ENCODE data around the gene SPIN1.

The SPIN1 gene

DNA sequence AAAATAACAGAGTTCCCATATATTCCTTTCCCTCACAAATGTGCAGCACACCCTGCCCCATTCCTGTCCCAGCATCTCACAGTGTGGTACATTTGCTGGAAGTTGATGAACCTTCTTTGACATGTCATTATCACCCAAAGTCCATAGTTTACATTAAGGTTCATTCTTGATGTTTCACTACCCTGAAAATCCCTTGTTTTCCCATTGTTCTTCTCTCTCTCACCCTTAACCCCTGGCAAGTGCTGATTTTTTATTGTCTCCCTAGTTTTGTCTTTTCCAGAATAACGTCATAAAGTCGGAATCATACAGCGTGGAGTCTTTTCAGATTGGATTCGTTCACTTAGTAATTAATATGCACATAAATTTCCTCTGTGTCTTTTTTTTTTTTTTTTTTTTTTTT lies 48.1 kb downstream of the SPIN1 start:
- no peak for DNase-seq (ENCODE audit: low spot score)

DNA sequence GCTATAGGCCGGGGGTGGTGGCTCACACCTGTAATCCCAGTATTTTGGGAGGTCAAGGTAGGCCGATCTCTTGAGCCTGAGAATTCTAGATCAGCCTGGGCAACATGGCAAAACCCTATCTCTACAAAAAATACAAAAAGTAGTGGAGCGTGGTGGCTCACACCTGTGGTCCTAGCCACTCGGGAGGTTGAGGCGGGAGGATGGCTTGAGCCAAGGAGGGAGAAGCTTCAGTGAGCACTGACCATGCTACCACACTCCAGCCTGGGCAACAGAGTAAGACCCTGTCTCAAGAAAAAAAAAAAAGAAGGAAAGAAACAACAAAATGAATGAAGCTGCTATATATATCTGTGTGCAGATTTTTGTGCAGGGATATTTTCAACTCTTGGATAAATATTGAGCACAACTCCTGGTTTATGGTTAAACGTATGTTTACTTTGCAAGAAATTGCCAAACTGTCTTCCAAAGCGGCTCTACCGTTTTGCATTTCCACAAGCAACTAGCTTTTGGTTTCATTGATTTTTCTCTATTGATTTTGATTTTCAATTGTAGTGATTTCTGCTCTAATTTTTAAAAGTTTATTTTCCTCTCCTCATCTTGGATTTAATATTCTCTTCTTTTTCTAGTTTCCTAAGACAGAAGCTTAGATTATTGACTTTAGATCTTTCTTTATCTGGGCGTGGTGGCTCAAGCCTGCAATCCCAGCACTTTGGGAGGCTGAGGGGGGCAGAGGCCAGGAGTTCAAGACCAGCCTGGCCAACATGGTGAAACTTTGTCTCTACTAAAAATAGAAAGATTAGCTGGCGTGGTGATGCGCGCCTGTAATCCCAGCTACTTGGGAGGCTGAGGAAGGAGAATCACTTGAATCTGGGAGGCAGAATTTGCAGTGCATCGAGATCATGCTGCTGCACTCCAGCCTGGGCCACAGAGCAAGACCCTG lies 49.2 kb downstream of the SPIN1 start:
- no peak for DNase-seq (ENCODE audit: low spot score)

GRCh38 chr9:88438811-88439210 lies 50.6 kb downstream of the SPIN1 start:
- no peak for DNase-seq (ENCODE audit: low spot score)

DNA sequence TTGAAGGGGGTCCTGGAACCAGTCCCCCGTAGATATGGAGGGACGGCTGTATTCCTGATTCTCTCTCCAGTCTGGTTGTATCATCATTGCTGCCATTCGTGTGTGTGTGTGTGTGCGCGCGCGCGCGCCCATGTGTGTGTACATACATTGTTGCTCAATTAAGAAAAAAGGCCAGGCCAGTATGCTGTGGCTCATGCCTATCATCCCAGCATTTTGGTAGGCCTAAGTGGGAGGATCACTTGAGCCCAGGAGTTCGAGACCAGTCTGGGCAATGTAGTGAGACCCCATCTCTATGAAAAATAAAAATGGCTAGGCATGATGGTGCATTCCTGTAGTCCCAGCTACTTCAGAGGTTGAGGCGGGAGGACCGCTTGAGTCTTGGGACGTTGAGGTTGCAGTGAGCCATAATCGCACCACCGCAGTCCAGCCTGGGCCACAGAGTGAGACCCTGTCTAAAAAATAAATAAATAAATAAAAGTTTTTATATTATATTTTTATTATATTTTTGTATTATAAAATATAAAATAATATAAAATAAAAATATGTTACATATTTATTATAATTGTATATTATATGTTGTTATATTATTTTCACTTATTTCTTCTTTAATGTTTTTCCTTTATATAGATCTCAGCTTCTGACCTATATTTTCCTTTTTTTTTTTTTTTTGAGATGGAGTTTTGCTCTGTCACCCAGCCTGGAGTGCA lies 53.2 kb downstream of the SPIN1 start:
- DNase-seq (ENCODE audit: low spot score), result no peak

DNA sequence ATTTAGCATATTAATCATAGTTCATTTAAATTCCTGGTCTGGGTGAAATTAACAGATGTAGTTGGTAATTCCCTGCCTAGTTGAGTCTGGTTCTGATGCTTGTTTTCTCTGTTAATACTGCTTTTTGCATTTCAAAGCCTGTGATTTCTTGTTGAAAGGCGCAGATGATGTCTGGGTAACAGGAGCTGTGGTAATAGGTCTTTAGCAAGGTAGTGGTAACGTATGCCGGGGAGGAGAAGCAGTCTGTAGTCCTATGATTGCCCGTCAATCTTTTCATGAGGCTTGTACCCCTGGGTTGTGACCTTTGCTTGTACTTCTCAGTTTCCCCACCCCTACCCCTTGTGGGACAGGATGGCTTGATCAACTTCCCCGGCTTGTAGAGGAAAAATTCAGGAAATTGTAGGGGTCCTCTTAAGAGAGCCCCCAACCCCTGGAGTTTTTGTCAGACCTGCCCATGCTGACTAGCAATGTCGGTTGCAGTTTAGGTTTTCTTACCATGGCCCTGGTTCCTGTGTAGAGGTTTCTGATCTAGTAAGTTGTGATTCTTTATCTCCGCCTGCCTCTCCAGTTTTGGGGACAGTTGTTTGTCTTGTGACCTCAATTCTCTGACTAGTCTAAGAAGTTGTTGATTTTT lies 55.4 kb downstream of the SPIN1 start:
- no peak for DNase-seq (ENCODE audit: low spot score)

DNA sequence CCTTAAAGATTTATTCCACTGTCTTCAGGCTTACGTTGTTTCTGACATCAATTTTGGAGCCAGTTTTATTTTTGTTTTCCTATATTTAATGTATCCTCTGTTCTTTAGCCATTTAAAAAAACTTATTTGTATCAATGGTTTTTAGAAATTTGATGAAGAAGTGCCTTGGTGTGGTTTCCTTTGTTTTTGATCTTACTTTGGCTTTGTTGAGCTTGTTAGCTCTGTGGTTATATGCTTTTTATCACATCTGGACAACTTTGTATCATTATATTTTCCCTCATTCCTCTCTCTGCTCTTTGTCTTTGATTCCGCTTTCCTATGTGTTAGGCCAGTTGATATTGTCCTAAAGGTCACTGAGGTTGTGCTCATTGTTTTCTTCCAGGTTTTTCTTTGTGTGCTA lies 58.5 kb downstream of the SPIN1 start:
- DNase-seq (ENCODE audit: low spot score), result no peak

GRCh38 chr9:88447431-88447830 lies 59.2 kb downstream of the SPIN1 start:
- DNase-seq (ENCODE audit: low spot score), result no peak

- no peak for DNase-seq (ENCODE audit: low spot score)
Observed at GRCh38 chr9:88451160-88451559, 62.9 kb downstream of the SPIN1 start.

DNA sequence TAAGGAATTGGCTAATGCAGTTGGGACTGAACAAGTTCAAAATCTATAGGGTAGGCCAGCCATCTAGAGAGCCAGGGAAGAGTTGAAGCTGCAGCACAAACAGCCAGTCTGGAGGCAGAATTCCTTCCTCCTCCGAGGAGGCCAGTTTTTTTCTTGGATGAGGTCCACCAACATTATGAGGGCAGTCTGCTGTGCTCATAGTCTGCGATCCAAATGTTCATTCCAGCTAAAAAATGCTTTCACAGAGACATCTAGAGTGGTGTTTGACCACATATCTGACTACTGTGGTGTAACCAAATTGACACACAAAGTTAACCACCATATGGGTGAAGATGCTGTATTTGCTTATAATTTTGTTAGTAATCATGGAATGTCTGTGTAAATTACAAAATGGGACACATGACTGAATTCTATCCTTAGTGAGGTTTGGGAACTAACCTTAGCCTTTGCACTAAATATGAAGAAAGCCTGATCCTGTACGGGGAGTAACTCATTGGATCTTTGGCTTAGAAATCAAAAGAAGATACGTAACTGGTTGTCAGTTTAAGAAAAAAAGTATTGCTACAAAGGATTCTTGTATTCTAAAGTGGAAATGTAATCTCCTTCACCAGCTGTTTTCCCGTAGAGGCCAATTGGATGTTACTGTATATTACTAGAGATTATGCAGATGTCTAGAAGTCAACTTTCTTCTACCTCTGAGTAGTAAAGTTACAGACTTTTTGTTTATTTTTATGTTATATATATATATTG lies 70.6 kb downstream of the SPIN1 start:
- no peak for DNase-seq (ENCODE audit: low spot score)

DNA sequence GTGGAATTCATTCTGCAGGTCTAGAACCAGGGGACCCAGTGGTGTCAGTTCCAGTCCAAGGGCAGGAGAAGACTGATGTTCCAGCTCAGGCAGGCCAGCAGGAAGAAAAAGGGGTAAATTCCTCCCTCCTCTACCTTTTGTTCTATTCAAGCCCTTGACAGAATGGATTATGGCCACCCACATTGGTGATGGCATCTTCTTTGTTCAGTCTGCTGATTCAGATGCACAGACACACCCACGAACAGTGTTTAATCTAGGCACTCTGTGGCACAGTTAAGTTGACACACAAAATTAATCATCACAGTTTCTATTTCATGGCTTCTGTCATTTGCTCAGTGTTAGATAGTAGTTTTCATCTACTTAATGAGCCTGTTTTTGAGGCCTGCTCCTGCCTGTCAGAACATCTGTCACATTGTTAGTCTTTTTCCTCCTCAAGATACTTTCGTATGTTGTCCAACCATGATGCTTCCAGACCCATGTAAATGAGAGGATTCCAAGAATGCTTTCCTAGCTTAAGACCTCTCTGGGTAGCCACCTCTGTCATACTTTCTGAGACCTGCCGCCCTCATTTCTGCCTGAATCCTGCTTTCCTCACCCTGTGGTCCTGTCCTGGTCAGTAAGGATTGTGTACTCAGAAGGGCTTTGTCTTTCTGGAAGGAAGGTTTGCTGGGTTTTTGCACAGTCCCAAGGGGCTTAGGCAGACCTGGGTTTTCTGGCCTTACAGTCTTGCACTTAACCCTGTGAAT lies 72.5 kb downstream of the SPIN1 start:
- DNase-seq (ENCODE audit: low spot score), result no peak

- DNase-seq (ENCODE audit: low spot score), result no peak
Observed at GRCh38 chr9:88462191-88462590, 73.9 kb downstream of the SPIN1 start.

GRCh38 chr9:88464851-88465250 lies 76.6 kb downstream of the SPIN1 start:
- no peak for DNase-seq (ENCODE audit: low spot score)

- no peak for DNase-seq (ENCODE audit: low spot score)
Observed at GRCh38 chr9:88468226-88468625, 80.0 kb downstream of the SPIN1 start.

DNA sequence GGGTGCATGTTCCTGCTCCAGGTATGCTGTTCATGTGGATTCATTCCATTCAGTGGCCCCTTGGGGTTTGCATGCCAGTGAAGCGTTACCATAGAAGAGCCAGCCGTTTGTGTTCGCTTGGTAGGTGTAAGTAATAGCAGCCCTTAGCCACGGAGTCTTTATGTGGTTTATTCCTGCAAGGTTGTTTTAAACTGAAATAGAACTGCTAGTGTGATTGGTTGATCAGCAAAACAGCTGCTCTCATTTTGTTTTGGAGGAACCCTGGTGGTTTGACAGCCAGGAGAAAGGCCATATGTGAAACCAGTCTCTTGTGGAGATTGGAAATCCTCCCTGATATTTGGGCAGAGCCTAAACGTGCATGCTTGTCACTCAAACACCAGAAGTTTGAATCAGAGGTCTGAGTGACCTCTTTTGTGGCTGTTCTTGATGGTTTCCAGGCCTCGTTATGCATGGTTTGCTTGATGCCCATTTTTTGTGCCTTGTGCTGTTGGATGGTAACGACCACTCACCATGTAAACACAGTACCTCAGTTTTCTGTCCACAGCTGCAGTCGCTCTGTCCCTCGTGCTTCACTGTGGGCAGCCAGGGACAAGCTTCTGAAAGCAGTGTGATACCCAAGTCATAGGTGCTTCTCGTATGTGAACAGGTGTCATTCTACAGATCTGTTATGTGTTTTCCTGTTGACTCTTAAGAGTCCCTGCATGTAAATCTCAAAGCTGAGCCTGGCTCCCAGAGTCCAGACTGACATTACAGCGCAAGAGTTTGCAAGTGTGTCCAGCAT lies 88.4 kb downstream of the SPIN1 start:
- DNase-seq (ENCODE audit: low spot score), result no peak

DNA sequence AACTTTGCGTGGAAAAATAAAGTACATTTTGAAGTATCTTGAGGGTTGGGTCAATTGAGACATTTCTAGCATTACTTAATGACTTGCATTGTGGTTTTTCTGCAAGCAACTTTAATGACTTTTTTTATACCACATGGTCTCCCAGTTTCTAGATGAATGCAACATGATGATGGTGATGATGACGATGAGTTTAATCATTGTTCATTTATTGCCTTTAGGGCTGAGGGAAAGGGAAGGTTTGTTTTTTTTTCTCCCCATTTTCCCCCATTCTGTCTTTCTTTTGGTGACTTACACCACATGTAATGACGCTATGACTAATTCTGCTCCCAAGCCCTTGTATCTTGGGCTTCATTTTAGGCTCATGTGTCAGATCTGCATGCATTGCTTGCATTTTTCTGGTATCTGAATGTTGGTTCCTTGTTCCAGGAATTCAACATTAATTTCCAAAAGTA lies 89.1 kb downstream of the SPIN1 start:
- no peak for DNase-seq (ENCODE audit: low spot score)

DNA sequence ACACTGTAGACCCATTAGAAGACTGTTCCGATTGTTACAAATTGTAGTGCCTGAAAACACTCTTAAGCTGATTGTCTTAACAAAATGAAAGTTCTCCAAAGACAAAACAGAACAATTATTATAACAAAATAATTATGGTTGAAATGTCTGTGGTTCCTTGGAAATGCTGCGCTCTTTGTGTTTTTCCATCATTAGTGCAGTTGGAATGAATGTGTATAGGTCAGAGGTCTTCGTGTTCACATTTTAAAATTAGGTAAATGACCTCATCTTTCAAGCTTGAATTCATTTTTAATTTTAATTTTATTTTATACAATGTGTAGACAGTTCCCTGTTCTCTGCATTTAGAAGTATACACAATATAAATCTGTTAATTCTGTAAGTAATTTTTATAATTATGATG lies 90.0 kb downstream of the SPIN1 start:
- DNase-seq (ENCODE audit: low spot score), result no peak

DNA sequence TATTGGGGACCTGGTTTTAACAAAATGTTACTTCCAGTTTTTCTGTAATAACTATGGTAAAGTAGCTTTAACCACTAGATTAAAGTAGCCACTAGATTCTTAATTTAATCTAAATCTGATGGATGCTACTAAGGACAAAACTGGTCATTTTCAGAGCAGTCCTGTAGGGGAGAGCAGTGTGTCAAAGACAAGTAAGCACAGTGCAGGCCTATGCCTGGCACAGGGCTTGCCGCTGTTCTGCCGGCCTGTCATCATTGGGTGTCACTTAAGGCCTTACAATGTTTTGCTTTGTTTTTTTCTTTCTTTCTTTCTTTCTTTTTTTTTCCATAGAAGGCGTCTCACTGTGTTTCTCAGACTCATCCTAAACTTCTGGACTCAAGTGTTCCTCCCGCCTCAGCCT lies 93.7 kb downstream of the SPIN1 start:
- peak; percentile 87 for DNase-seq (ENCODE audit: low spot score)

- no peak for DNase-seq (ENCODE audit: low spot score)
Observed at GRCh38 chr9:88488166-88488565, 99.9 kb downstream of the SPIN1 start.

DNA sequence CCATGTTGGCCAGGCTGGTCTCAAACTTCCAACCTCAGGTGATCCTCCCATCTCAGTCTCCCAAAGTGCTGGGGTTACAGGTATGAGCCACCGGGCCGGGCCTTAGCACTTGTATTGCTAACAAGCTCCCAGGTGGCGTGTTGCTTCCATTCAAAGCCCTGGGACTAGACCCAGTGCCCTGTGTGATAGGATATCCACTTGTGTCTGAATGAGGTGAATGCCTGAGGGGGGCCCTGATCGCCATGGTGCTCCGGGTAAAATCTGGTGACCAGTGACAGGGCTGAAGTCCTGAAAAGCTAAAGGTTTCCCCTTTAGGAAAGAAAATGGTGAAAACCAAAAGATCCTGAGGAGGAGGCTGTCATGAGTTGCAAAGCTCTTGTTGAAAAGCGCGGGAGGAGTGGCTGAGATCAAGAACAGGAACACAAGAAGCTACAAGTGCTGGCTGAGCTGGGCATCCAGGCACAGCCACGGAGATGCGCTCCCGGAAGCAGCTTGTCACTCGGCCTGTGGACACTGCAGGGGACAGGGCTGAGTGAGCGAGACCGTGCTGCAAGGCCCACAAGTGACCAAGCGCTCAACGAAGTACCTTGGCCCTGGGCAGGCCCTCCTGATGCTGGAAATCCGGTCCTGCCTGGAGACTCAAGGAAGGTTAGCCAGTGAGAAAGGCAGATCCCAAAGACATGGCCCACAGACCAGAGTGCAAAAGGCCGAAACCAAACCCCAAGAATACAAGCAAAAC lies 106.9 kb downstream of the SPIN1 start:
- no peak for DNase-seq (ENCODE audit: low spot score)

DNA sequence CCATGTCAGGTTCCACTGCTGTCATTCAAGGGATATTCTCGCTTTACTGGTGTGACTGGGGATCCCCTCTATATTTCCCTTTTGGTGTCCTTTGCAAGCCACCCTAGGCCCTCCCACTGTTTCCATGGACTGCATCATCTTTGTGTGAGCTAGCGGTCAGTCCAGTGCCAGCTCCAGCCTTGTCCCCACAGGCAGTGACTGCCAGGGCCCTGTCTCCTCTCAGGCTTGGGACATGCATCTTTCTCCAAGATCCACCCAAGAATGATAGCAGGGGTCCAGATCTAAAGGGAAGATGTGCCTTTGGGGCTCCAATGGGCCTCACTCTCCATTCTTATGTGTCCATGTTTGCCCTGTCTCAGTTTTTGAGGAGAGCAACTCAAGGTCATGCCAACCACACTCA lies 109.0 kb downstream of the SPIN1 start:
- no peak for DNase-seq (ENCODE audit: low spot score)
